Activated CD8-positive, alpha-beta T cell treated with anti-CD3 and anti-CD28 coated beads for 36 hours (primary cell): ENCODE measurements around the gene ATP10B. TPM values are rescaled to one million over a fixed set of nuclear protein-coding genes. Genes with fewer than 3 reads are reported as not detected.

ENCODE experiments used
- ATAC-seq: fragments of 200-7000 bp; cut with Tn5 transposase; one replicate; pipeline ENCODE4 v1.10.0; 2021; ENCODE audit warnings: mild to moderate bottlenecking, moderate library complexity
- CTCF ChIA-PET: fragments of 350-600 bp; sonication (Branson Sonifier 250); formaldehyde crosslinking; loops from one replicate; lab custom pipeline; 2021; ENCODE audit warnings: antibody characterized with exemption; lab: Charles Lee
- POLR2A ChIA-PET: fragments of 350-600 bp; sonication (Branson Sonifier 250); formaldehyde crosslinking; loops from one replicate; lab custom pipeline; 2021; ENCODE audit warnings: antibody characterized with exemption; lab: Charles Lee
- DNase-seq: peaks from one replicate; pipeline ENCODE4 v3.0.0-alpha.2; 2020
- H3K27ac Mint-ChIP-seq: one replicate; pipeline ENCODE4 v1.8.0; 2021; ENCODE audit warnings: mild to moderate bottlenecking, mixed read lengths
- H3K27me3 Mint-ChIP-seq: one replicate; pipeline ENCODE4 v1.8.0; 2021; ENCODE audit warnings: mixed read lengths
- H3K36me3 Mint-ChIP-seq: one replicate; pipeline ENCODE4 v1.8.0; 2021; ENCODE audit warnings: low read depth, mixed read lengths
- H3K4me1 Mint-ChIP-seq: one replicate; pipeline ENCODE4 v1.8.0; 2021; ENCODE audit warnings: low read depth, mixed read lengths
- H3K4me3 Mint-ChIP-seq: one replicate; pipeline ENCODE4 v1.8.0; 2021; ENCODE audit warnings: mild to moderate bottlenecking, moderate library complexity, mixed read lengths
- H3K9me3 Mint-ChIP-seq: one replicate; pipeline ENCODE4 v1.8.0; 2021; ENCODE audit warnings: mixed read lengths
- CTCF ChIP-seq: fragments of 200-600 bp; IDR thresholded peaks from one replicate; pipeline ENCODE4 v1.8.0; 2022; ENCODE audit warnings: antibody characterized with exemption, mild to moderate bottlenecking
- intact Hi-C: fragments of 100-400 bp; cut with micrococcal nuclease; formaldehyde crosslinking; loops from one replicate; pipeline ENCODE4 v1.10.0; 2022
- total RNA-seq, 2 experiments: library from RNA; stranded (reverse); gene quantifications; one replicate each; pipeline ENCODE4 v1.2.3, GENCODE V29; 2021

ATP10B gene
- total RNA-seq, 2 experiments from 2014 or later, result not detected

GRCh38 chr5:160657068-160657507, 194.9 kb downstream of the ATP10B start:
- no peaks in the 10 kb centered on the region for H3K9me3 Mint-ChIP-seq
- peaks cover 6% of the 10 kb centered on the region for H3K4me1 Mint-ChIP-seq
- ATAC-seq (peak; percentile 74), DNase-seq (peak; percentile 11)
- no peaks in the 10 kb centered on the region for H3K36me3 Mint-ChIP-seq
- TF ChIP-seq CTCF, result no peak
- H3K4me3 Mint-ChIP-seq, result no peak overlapping the region
- H3K27me3 Mint-ChIP-seq, result peaks cover 12% of the 10 kb centered on the region
- ChIA-PET POLR2A (no interaction called here), CTCF (no interaction called here)
- H3K27ac Mint-ChIP-seq, result no peak overlapping the region
- intact Hi-C loops, result no loop called here

- Mint-ChIP-seq H3K4me1 (peaks cover 6% of the 10 kb centered on the region), H3K36me3 (no peaks in the 10 kb centered on the region), H3K27ac (no peak overlapping the region), H3K9me3 (no peaks in the 10 kb centered on the region), H3K4me3 (no peak overlapping the region), H3K27me3 (peaks cover 12% of the 10 kb centered on the region)
- no peak for DNase-seq
- intact Hi-C loops, result no loop called here
- POLR2A ChIA-PET, result no interaction called here
- CTCF ChIA-PET, result no interaction called here
- no peak for TF ChIP-seq CTCF
- ATAC-seq, result no peak
Observed at GRCh38 chr5:160655717-160656116, 196.3 kb downstream of the ATP10B start.

- ChIA-PET POLR2A (no interaction called here), CTCF (interaction anchor here (2.0 kb wide), 1 partner anchor 213 kb away, joined by 6 read pairs; no protein-coding TSS in a partner anchor)
- H3K4me3 Mint-ChIP-seq, result no peak overlapping the region
- no peak for TF ChIP-seq CTCF
- intact Hi-C loops, result no loop called here
- no peak overlapping the region for H3K27ac Mint-ChIP-seq
- no peak for DNase-seq
- no peaks in the 10 kb centered on the region for H3K9me3 Mint-ChIP-seq
- no peaks in the 10 kb centered on the region for H3K27me3 Mint-ChIP-seq
- no peak for ATAC-seq
- no peaks in the 10 kb centered on the region for H3K36me3 Mint-ChIP-seq
- no peaks in the 10 kb centered on the region for H3K4me1 Mint-ChIP-seq
Observed at GRCh38 chr5:160651692-160652645, 200.0 kb downstream of the ATP10B start.

GRCh38 chr5:160649304-160649703, 202.7 kb downstream of the ATP10B start:
- ATAC-seq, result peak; percentile 37
- no peaks in the 10 kb centered on the region for H3K27me3 Mint-ChIP-seq
- peak; percentile 7 for DNase-seq
- no peaks in the 10 kb centered on the region for H3K9me3 Mint-ChIP-seq
- no peak for TF ChIP-seq CTCF
- no peak overlapping the region for H3K4me3 Mint-ChIP-seq
- H3K4me1 Mint-ChIP-seq, result no peaks in the 10 kb centered on the region
- ChIA-PET POLR2A (no interaction called here), CTCF (interaction anchor here (1.1 kb wide), 1 partner anchor 211 kb away, joined by 4 read pairs; no protein-coding TSS in a partner anchor)
- no peaks in the 10 kb centered on the region for H3K36me3 Mint-ChIP-seq
- no peak overlapping the region for H3K27ac Mint-ChIP-seq
- intact Hi-C loops, result no loop called here

GRCh38 chr5:160646033-160646432, 206.0 kb downstream of the ATP10B start:
- no peak overlapping the region for H3K4me3 Mint-ChIP-seq
- intact Hi-C loops, result no loop called here
- no peaks in the 10 kb centered on the region for H3K9me3 Mint-ChIP-seq
- no peak for DNase-seq
- H3K27me3 Mint-ChIP-seq, result no peaks in the 10 kb centered on the region
- no peak overlapping the region for H3K27ac Mint-ChIP-seq
- no peak for ATAC-seq
- no peaks in the 10 kb centered on the region for H3K4me1 Mint-ChIP-seq
- ChIA-PET CTCF (interaction anchor here (1.3 kb wide), 1 partner anchor 138 kb away, joined by 5 read pairs; no protein-coding TSS in a partner anchor), POLR2A (no interaction called here)
- TF ChIP-seq CTCF, result no peak
- no peaks in the 10 kb centered on the region for H3K36me3 Mint-ChIP-seq
